ENCODE data around the gene SPACA7. TPM values are rescaled to one million over a fixed set of nuclear protein-coding genes. Genes with fewer than 3 reads are reported as not detected.

Gene SPACA7
- total RNA-seq, 1 experiment from 2014 or later = not detected

- no peaks in the 10 kb centered on the region for H3K36me3 ChIP-seq (ENCODE audit: control insufficient read depth in 1 of 2, insufficient read depth in 2 of 2, low read length in 2 of 2)
- DNase-seq (ENCODE audit: low read depth, low spot score) (no peak), ATAC-seq (no peak)
- no peaks in the 10 kb centered on the region for H3K4me1 ChIP-seq (ENCODE audit: control insufficient read depth in 1 of 2, insufficient read depth in 2 of 2, low read length in 2 of 2)
- H3K27ac ChIP-seq (ENCODE audit: low read depth, low read length) = no peak overlapping the region
- ChIA-PET POLR2A (no interaction called here), RAD21 (ENCODE audit: low non-redundant PET in 1 of 2, low total read pairs in 2 of 2, uncharacterized antibody in 2 of 2, unreplicated experiment in 2 of 2) (no interaction called here), CTCF (interaction anchor here (0.6 kb wide), 1 partner anchor 933 kb away, joined by 3 read pairs; no protein-coding TSS in a partner anchor)
- BruUV-seq (replicated peaks) = no TSS peak
- no peaks in the 10 kb centered on the region for H4K20me1 ChIP-seq (ENCODE audit: insufficient read depth)
- H3K9me3 ChIP-seq (ENCODE audit: control insufficient read depth in 1 of 2, insufficient read depth in 1 of 2, low read depth in 1 of 2, low read length in 2 of 2) = peaks cover 0 to 12% of the 10 kb centered on the region in 2 experiments; a peak in 2 of 4 replicates
- H3K9me2 ChIP-seq (ENCODE audit: insufficient read depth) = no peaks in the 10 kb centered on the region
- H2AFZ ChIP-seq (ENCODE audit: low read depth, low read length, poor library complexity, severe bottlenecking) = no peak overlapping the region
- no peak overlapping the region for H3K4me2 ChIP-seq (ENCODE audit: low read length)
- no peak overlapping the region for H3K9ac ChIP-seq (ENCODE audit: low read length)
- no peak overlapping the region for H3K4me3 ChIP-seq (replicated peaks in 1 of 2; ENCODE audit: low read depth in 1 of 2, low read length in 2 of 2)
- H3K27me3 ChIP-seq (ENCODE audit: insufficient read depth, low read length) = no peaks in the 10 kb centered on the region
- no peak for TF ChIP-seq CTCF (IDR thresholded peaks at IDR 0.05 in 2 of 3, conservative IDR thresholded peaks at IDR 0.05 in 1 of 3; ENCODE audit: borderline replicate concordance in 1 of 3, insufficient read depth in 1 of 3, low read depth in 2 of 3, low read length in 2 of 3)
- no peak for TF ChIP-seq ZNF274 (IDR thresholded peaks at IDR 0.05; ENCODE audit: low read depth, low read length)
- TF ChIP-seq CBX3 (IDR thresholded peaks at IDR 0.05; ENCODE audit: low read depth) = peak; percentile 59; the same call in 1 of the 2 replicates
- intact Hi-C loops (cut with micrococcal nuclease) = loop anchor here (10.0 kb wide), 1 partner anchor 333 kb away; no protein-coding TSS in a partner anchor
- no peaks in the 10 kb centered on the region for H3K79me2 ChIP-seq (ENCODE audit: insufficient read depth, low read length)
These were observed 61.9 kb downstream of the SPACA7 start for GRCh38 chr13:112438094-112438493.

- no peak overlapping the region for H2AFZ ChIP-seq (ENCODE audit: low read depth, low read length, poor library complexity, severe bottlenecking)
- peaks cover 0 to 12% of the 10 kb centered on the region in 2 experiments; a peak in 2 of 4 replicates for H3K9me3 ChIP-seq (ENCODE audit: control insufficient read depth in 1 of 2, insufficient read depth in 1 of 2, low read depth in 1 of 2, low read length in 2 of 2)
- ATAC-seq = no peak
- RAD21 ChIA-PET (ENCODE audit: low non-redundant PET in 1 of 2, low total read pairs in 2 of 2, uncharacterized antibody in 2 of 2, unreplicated experiment in 2 of 2) = no interaction called here
- H3K9ac ChIP-seq (ENCODE audit: low read length) = no peak overlapping the region
- no peaks in the 10 kb centered on the region for H3K27me3 ChIP-seq (ENCODE audit: insufficient read depth, low read length)
- H3K9me2 ChIP-seq (ENCODE audit: insufficient read depth) = no peaks in the 10 kb centered on the region
- CTCF ChIA-PET = interaction anchor here (0.6 kb wide), 1 partner anchor 933 kb away, joined by 3 read pairs; no protein-coding TSS in a partner anchor
- intact Hi-C loops (cut with micrococcal nuclease) = loop anchor here (10.0 kb wide), 1 partner anchor 334 kb away; no protein-coding TSS in a partner anchor
- no peak for DNase-seq (ENCODE audit: low read depth, low spot score)
- H3K4me2 ChIP-seq (ENCODE audit: low read length) = no peak overlapping the region
- no peak for TF ChIP-seq REST (IDR thresholded peaks at IDR 0.05; ENCODE audit: low read depth)
- TF ChIP-seq ATF3 (IDR thresholded peaks at IDR 0.05) = no peak
- TF ChIP-seq ELF1 (IDR thresholded peaks at IDR 0.05; ENCODE audit: borderline replicate concordance, low read depth) = no peak
- no peak for TF ChIP-seq YY1 (IDR thresholded peaks at IDR 0.05; ENCODE audit: extremely low read depth, insufficient replicate concordance, low read depth, low read length)
- no peaks in the 10 kb centered on the region for H3K36me3 ChIP-seq (ENCODE audit: control insufficient read depth in 1 of 2, insufficient read depth in 2 of 2, low read length in 2 of 2)
- H3K4me3 ChIP-seq (replicated peaks in 1 of 2; ENCODE audit: low read depth in 1 of 2, low read length in 2 of 2) = no peak overlapping the region
- no peak overlapping the region for H3K27ac ChIP-seq (ENCODE audit: low read depth, low read length)
- no peaks in the 10 kb centered on the region for H4K20me1 ChIP-seq (ENCODE audit: insufficient read depth)
- H3K4me1 ChIP-seq (ENCODE audit: control insufficient read depth in 1 of 2, insufficient read depth in 2 of 2, low read length in 2 of 2) = no peaks in the 10 kb centered on the region
- POLR2A ChIA-PET = no interaction called here
- BruUV-seq (replicated peaks) = no TSS peak
- H3K79me2 ChIP-seq (ENCODE audit: insufficient read depth, low read length) = no peaks in the 10 kb centered on the region
These were observed 62.4 kb downstream of the SPACA7 start for GRCh38 chr13:112438515-112438914.

All from HCT116 (cell line).